ENCODE results near the gene BCL2L13. TPM values are rescaled to one million over a fixed set of nuclear protein-coding genes. Genes with fewer than 3 reads are reported as not detected.
"Not testable (repeated sequence)": the region's sequence is repeated elsewhere in the genome, so short reads cannot be mapped to it uniquely, and the experiment has no call there.

BCL2L13 gene
- total RNA-seq, 1 experiment from 2014 or later = 52.9 TPM

GRCh38 chr22:17764036-17764435, 125.5 kb downstream of the BCL2L13 start:
- Histone ChIP-seq H3K27ac (ENCODE audit: low read depth, low read length, poor library complexity, severe bottlenecking) (no peak overlapping the region), H3K4me1 (ENCODE audit: insufficient read depth, low read length, poor library complexity, severe bottlenecking) (no peaks in the 10 kb centered on the region), H3K4me3 (ENCODE audit: low read depth, low read length, poor library complexity, severe bottlenecking) (no peak overlapping the region), H3K27me3 (replicated peaks; ENCODE audit: insufficient read depth, low read depth, low read length, poor library complexity) (no peaks in the 10 kb centered on the region), H3K9me3 (ENCODE audit: low read depth, low read length, poor library complexity, severe bottlenecking) (no peaks in the 10 kb centered on the region), H3K36me3 (ENCODE audit: insufficient read depth, low read length, poor library complexity, severe bottlenecking) (no peaks in the 10 kb centered on the region)
- DNase-seq (ENCODE audit: low spot score) = no peak
- intact Hi-C loops (cut with micrococcal nuclease; ENCODE audit: unreplicated experiment) = no loop called here
- ChIA-PET CTCF (no interaction called here), POLR2A (ENCODE audit: low non-redundant PET) (no interaction called here)
- TF ChIP-seq CTCF (conservative IDR thresholded peaks at IDR 0.05; ENCODE audit: low read depth, low read length) (no peak), EZH2 (IDR thresholded peaks at IDR 0.05; ENCODE audit: borderline replicate concordance, low read depth, low read length, poor library complexity, severe bottlenecking) (no peak)
- BruUV-seq (replicated peaks) = no TSS peak

DNA sequence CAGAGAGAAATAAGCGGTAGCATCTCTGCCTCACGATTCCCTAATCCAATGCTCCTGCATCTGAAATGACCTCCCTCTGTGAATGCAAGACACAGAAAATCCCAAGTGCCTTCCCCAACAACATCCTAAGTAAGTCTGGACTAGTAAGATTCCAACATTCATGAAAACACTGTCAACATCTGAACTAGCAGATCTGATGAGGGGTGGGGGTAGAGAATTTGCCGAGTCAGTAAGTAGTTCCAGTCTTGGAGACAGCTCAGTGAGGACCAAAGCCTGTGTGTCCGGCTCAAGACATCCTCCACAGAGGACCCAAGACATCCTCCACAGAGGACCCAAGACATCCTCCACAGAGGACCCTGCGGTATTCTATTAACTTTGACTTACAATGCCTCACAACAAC, 126.3 kb downstream of the BCL2L13 start:
- BruUV-seq (replicated peaks); H3K36me3 ChIP-seq (ENCODE audit: insufficient read depth, low read length, poor library complexity, severe bottlenecking); CTCF ChIA-PET; intact Hi-C loops (cut with micrococcal nuclease; ENCODE audit: unreplicated experiment); H3K27me3 ChIP-seq (replicated peaks; ENCODE audit: insufficient read depth, low read depth, low read length, poor library complexity); POLR2A ChIA-PET (ENCODE audit: low non-redundant PET); H3K27ac ChIP-seq (ENCODE audit: low read depth, low read length, poor library complexity, severe bottlenecking); DNase-seq (ENCODE audit: low spot score); H3K4me1 ChIP-seq (ENCODE audit: insufficient read depth, low read length, poor library complexity, severe bottlenecking); H3K4me3 ChIP-seq (ENCODE audit: low read depth, low read length, poor library complexity, severe bottlenecking); H3K9me3 ChIP-seq (ENCODE audit: low read depth, low read length, poor library complexity, severe bottlenecking): not testable (repeated sequence)

- no TSS peak for BruUV-seq (replicated peaks)
- CTCF ChIA-PET = interaction anchor here (0.6 kb wide), 1 partner anchor 26 kb away, joined by 10 read pairs; no protein-coding TSS in a partner anchor
Observed at GRCh38 chr22:17767233-17768065, 128.9 kb downstream of the BCL2L13 start.

More at GRCh38 chr22:17767233-17768065, 128.9 kb downstream of the BCL2L13 start:
- DNase-seq (ENCODE audit: low spot score) = no peak
- Histone ChIP-seq H3K36me3 (ENCODE audit: insufficient read depth, low read length, poor library complexity, severe bottlenecking) (no peaks in the 10 kb centered on the region), H3K9me3 (ENCODE audit: low read depth, low read length, poor library complexity, severe bottlenecking) (no peaks in the 10 kb centered on the region), H3K4me3 (ENCODE audit: low read depth, low read length, poor library complexity, severe bottlenecking) (no peak overlapping the region), H3K4me1 (ENCODE audit: insufficient read depth, low read length, poor library complexity, severe bottlenecking) (no peaks in the 10 kb centered on the region), H3K27me3 (replicated peaks; ENCODE audit: insufficient read depth, low read depth, low read length, poor library complexity) (no peaks in the 10 kb centered on the region), H3K27ac (ENCODE audit: low read depth, low read length, poor library complexity, severe bottlenecking) (no peak overlapping the region)
- POLR2A ChIA-PET (ENCODE audit: low non-redundant PET) = no interaction called here
- TF ChIP-seq EZH2 (IDR thresholded peaks at IDR 0.05; ENCODE audit: borderline replicate concordance, low read depth, low read length, poor library complexity, severe bottlenecking) (no peak), CTCF (conservative IDR thresholded peaks at IDR 0.05; ENCODE audit: low read depth, low read length) (no peak)
- intact Hi-C loops (cut with micrococcal nuclease; ENCODE audit: unreplicated experiment) = no loop called here
